NOMO-1 (cell line): Measurements from ENCODE around the gene SEC63.
"Not testable (repeated sequence)": the region's sequence is repeated elsewhere in the genome, so short reads cannot be mapped to it uniquely, and the experiment has no call there.

Experiments
- DNase-seq, 2 experiments: peaks; one replicate each; lab custom pipeline; 2025; ENCODE audit not compliant: unreplicated experiment in 2 of 2; lab: John Stamatoyannopoulos, UW

SEC63 gene

DNA sequence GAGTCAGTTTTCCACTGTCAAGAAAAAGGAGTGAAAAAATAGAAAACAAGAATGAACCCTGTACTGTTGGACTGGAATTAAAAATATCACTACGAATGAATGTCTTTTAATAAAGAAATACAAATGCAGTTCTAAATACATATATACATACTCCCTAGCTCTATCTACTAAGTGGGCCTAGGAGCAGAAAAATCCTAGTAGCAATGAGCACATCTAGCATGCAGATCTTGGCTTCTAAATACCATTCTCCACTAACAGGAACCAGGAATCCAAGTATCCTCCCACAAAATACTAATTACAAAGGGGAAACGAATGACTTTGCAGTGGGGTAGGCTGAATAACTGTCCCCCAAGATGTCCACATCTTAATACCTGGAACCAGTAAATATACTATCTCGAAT is 25.4 kb downstream of the SEC63 start:
- DNase-seq: no peak

- DNase-seq: no peak
These were observed 26.1 kb downstream of the SEC63 start for GRCh38 chr6:107931894-107932293.

GRCh38 chr6:107928984-107929383 is 29.0 kb downstream of the SEC63 start:
- DNase-seq: no peak

DNA sequence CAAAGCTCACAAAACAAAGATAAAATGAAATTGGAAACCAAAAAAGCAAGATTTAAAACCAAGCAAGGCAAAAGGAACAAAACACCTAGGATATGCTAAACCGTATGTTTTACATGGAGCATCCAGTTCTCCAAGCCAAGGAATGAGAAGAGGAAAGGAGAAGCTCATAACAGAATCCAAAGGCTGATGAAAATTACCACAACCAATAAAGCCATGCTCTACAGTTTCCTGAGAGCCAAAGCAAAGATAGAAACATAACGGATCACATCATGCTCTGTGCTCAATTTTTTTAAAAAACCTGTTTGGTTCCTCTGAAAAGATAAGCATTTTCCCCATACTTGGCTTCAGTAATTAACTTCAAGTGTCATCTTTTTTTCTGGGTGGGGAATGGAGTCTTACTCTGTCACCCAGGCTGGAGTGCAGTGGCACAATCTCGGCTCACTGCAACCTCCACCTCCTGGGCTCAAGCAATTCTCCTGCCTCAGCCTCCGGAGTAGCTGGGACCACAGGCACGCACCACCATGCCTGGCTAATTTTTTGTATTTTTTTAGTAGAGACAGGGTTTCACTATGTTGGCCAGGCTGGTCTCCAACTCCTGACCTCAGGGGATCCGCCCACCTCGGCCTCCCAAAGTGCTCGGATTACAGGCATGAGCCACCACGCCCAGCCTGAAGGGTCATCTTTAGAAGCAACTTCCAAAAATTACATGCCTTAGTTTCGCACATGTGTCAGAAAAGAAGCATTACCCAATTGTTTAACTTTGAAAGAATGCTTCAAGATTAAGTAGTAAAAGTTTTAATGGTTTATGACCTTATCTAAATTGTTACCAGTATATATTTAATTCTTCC is 31.1 kb downstream of the SEC63 start:
- not testable (repeated sequence) for DNase-seq

DNA sequence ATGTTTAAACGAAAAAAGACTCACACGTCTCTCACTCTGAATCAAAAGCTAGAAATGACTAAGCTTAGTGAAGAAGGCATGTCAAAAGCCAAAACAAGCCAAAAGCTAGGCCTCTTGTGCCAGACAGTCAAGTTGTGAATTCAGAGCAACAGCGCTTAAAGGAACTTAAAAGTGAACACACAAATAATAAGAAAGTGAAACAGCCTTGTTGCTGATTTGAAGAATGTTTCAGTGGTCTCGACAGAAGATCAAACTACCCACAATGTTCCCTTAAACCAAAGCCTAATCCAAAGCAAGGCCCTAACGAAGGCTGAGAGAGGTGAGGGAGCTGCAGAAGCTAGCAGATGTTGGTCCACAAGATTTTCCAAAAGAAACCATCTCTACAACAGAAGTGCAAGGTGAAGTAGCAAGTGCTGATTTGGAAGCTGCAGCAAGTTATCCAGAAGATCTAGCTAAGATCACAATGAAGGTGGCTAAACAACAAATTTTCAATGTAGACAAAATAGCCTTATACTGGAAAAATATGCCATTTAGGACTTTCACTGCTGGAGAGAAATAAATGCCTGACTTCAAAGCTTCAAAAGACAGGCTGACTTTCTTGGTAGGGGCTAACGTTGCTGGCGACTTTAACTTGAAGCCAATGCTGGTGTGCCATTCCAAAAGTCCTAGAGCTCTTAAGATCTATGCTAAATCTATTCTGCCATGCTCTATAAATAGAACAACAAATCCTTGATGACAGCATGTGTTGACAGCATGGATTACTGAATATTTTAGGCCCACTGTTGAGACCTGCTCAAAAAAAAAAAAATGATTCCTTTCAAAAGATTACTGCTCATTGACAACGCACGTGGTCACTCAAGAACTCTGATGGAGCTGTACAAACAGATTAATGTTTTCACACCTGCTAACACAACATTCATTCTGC is 40.3 kb downstream of the SEC63 start:
- DNase-seq: no peak

DNA sequence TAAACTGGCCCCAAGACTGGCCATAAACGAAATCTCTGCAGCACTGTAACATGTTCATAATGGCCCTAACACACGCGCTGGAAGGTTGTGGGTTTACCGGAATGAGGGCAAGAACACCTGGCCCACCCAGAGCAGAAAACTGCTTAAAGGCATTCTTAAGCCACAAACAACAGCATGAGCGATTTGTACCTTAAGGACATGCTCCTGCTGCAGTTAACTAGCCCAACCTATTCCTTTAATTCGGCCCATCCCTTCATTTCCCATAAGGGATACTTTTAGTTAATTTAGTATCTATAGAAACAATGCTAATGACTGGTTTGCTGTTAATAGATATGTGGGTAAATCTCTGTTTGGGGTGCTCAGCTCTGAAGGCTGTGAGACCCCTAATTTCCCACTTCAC is 41.0 kb downstream of the SEC63 start:
- not testable (repeated sequence) for DNase-seq

DNA sequence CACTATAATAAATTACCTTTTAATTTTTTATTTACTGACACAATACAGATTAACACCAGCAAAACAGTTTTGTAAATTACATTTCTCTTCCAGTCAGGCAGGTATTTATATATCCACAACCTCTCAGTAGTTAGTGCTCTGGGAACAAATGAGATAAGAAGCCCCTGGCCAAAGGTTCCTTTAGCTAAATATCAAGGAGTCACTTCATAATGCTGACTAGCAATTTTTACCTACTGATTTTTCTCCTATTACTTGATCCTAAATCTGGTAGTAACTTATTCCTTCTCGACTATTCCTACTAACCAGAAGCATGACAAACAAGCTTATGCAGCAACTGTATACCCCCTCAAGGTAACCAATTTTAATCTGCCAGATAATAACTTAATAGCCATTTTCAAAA is 46.3 kb downstream of the SEC63 start:
- DNase-seq: no peak

GRCh38 chr6:107894809-107895396 is 63.1 kb downstream of the SEC63 start:
- DNase-seq: peak; percentile 66 to 93

DNA sequence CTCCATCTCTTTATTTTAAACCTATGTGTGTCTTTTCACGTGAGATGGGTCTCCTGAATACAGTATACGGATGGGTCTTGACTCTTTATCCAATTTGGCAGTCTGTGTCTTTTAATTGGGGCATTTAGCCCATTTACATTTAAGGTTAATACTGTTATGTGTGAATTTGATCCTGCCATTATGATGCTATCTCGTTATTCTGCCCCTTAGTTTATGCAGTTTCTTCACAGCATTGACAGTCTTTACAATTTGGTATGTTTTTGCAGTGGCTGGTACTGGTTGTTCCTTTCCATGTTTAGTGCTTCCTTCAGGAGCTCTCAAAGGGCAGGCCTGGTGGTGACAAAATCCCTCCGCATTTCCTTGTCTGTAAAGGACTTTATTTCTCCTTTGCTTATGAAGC is 67.6 kb downstream of the SEC63 start:
- not testable (repeated sequence) for DNase-seq

GRCh38 chr6:107885950-107886349 is 72.1 kb downstream of the SEC63 start:
- DNase-seq: not testable (repeated sequence)

- no peak for DNase-seq
These were observed 78.1 kb downstream of the SEC63 start for GRCh38 chr6:107879941-107880340.

DNA sequence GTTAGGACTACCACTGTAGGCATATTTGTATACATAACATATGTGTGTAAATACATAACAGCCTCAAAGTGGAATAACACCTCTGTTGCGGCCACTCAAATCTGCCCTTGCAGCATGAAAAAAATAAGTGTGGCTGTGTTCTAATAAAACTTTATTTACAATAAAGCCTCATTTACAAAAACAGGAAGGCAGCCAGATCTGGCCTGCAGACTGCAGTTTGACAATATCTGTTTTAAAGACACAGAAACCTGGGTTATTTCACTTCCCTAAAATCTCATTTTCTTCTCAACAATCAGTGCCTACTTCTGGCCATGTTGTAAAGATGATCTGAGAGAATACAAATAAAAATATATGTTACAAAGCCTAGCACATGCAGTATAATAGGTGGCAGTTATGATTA is 80.0 kb downstream of the SEC63 start:
- peak in 1 of 2 experiments; percentile 51 for DNase-seq

- peak in 1 of 2 experiments; percentile 15 for DNase-seq
These were observed 86.0 kb downstream of the SEC63 start for GRCh38 chr6:107871976-107872375.

DNA sequence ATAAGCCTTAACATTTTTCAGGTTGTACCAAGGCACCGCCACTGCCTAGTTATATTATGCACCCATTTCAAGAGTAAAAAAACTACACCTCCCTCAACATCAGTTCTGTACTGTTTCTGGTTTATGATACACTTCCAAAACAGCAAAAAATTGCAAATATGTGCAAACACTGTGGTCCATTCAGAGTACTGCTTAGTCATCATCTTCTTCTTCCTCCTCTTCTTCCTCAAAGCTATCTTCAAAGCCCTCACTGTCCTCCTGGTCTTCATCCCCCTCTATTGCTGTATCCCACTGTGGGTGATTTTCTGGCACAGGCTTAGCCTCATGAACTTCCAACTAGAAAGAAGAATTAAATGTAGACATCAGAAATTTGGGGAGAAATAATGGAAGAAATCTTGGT is 86.5 kb downstream of the SEC63 start:
- not testable (repeated sequence) for DNase-seq

DNA sequence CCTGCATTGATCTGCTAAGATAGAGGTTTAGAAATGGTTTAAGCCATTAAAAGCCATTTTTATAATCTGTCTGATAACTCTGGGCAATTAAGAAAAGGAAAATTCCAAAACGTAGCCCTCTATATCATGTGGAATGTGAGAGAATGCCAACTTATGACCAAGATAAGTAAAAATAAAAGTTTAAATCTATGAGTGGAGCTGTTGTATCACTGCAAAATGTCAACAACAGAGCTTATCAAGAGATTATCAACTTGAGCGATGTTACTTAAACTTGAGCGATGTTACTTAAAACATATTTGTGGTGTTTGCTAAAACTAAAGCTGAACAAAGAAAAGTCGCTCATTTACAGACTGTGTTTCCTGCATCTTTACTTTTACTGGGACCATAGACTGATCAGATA is 87.0 kb downstream of the SEC63 start:
- no peak for DNase-seq

GRCh38 chr6:107870381-107870780 is 87.6 kb downstream of the SEC63 start:
- DNase-seq: no peak

- DNase-seq: no peak
These were observed 88.1 kb downstream of the SEC63 start for GRCh38 chr6:107869871-107870270.

GRCh38 chr6:107868867-107869611 is 89.0 kb downstream of the SEC63 start:
- DNase-seq: no peak

DNA sequence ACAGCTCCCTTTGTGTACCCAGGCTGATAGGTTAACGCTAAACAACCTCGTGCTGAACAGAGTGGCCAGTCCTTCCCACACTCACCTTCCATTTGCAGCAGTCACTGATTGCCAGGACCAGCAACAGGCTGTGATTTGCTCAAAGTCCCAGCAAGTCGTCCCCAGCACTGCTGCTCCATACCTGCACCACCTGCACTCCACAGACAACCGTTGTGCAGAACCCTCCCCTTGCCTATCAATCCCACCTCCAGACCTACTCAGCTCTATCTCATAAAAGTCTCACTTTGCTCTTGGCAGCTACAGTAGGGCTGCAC is 90.7 kb downstream of the SEC63 start:
- DNase-seq: no peak

DNA sequence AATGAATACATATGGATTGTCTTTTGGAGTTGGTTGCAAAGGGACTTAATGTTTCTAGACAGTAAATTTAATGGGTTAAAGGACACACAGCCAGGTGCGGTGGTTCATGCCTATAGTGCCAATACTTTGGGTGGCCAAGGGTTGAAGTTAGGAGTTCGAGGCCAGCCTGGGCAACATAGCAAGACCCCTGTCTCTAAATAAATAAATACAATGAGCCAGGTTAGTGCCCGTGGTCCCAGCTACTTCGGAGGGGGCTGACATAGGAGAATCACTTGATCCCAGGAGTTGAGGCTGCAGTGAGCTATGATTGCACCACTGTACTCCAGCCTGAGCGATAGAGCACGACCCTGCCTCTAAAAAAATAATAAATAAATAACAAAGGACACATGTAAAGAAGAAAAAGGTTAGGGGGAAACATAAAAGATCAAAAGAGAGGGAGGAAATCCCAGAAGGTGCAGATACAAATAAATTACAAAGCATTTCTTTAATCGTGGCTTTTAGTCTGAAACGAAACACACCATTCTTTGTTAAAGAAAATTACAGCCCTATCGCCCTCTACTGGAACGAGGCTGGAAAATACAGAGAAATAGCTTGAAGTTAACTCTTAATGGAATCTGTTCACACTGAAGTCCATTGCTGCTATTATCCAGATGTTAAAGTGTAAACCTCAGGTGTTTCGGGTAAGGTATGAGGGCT is 91.3 kb downstream of the SEC63 start:
- no peak for DNase-seq
